BJ (cell line): ENCODE data around the gene C1orf105. TPM values are rescaled to one million over a fixed set of nuclear protein-coding genes. Genes with fewer than 3 reads are reported as not detected.

ENCODE experiments used
- CTCF ChIA-PET: fragments of 350-600 bp; formaldehyde crosslinking; extraction: SDS; loops from one replicate; lab custom pipeline; 2021; ENCODE audit warnings: antibody characterized with exemption, inconsistent platforms; lab: Yijun Ruan, JAX
- POLR2A ChIA-PET: fragments of 300-600 bp; sonication (Branson Sonifier 250); formaldehyde crosslinking; extraction: SDS; loops from one replicate; lab custom pipeline; 2021; ENCODE audit warnings: antibody characterized with exemption; lab: Charles Lee
- DNase-seq: peaks from one replicate; pipeline ENCODE4 v3.0.0-alpha.2; 2011; ENCODE audit warnings: low read depth
- H3K27me3 ChIP-seq: 2 replicates; pipeline ENCODE4 v1.6.0; 2011; ENCODE audit warnings: low read length; ENCODE audit not compliant: control insufficient read depth, insufficient read depth
- H3K36me3 ChIP-seq: 2 replicates; pipeline ENCODE4 v1.5.1; 2011; ENCODE audit warnings: low read length; ENCODE audit not compliant: control insufficient read depth, insufficient read depth
- H3K4me3 ChIP-seq: 2 replicates; pipeline ENCODE4 v1.5.1; 2011; ENCODE audit warnings: low read depth, mild to moderate bottlenecking, control low read depth, low read length
- CTCF ChIP-seq: IDR thresholded peaks from 2 replicates; pipeline ENCODE4 v1.5.1; 2011; ENCODE audit warnings: low read depth, mild to moderate bottlenecking, control low read depth, inconsistent platforms, low read length, moderate library complexity; ENCODE audit not compliant: insufficient read depth
- polyA plus RNA-seq: library from polyadenylated mRNA; depleted of rRNA; stranded (reverse); fragments of >200 nt; gene quantifications from 2 replicates; pipeline ENCODE4 v1.2.3, GENCODE V29; 2011

Gene C1orf105
- polyA plus RNA-seq, 1 experiment: not detected

GRCh38 chr1:172510479-172510878 is 90.0 kb downstream of the C1orf105 start:
- no peaks in the 10 kb centered on the region for H3K27me3 ChIP-seq
- ChIA-PET CTCF (interaction anchor here (1.1 to 2.0 kb wide), 2 partner anchors 8 to 13 kb away, joined by 3 to 9 read pairs; no protein-coding TSS in a partner anchor), POLR2A (no interaction called here)
- no peak overlapping the region for H3K4me3 ChIP-seq
- no peak for DNase-seq
- TF ChIP-seq CTCF: no peak
- H3K36me3 ChIP-seq: no peaks in the 10 kb centered on the region

- no peaks in the 10 kb centered on the region for H3K36me3 ChIP-seq
- ChIA-PET CTCF (interaction anchor here (0.8 to 2.0 kb wide), 3 partner anchors 10 to 15 kb away, joined by 3 to 9 read pairs (median 4); no protein-coding TSS in a partner anchor), POLR2A (no interaction called here)
- no peak for TF ChIP-seq CTCF
- H3K4me3 ChIP-seq: no peak overlapping the region
- no peaks in the 10 kb centered on the region for H3K27me3 ChIP-seq
- no peak for DNase-seq
These were observed 92.1 kb downstream of the C1orf105 start for GRCh38 chr1:172512591-172512990.

GRCh38 chr1:172513479-172513878 is 93.0 kb downstream of the C1orf105 start:
- ChIA-PET POLR2A (no interaction called here), CTCF (interaction anchor here (0.8 kb wide), 1 partner anchor 11 kb away, joined by 3 read pairs; no protein-coding TSS in a partner anchor)
- TF ChIP-seq CTCF: no peak
- no peak for DNase-seq
- Histone ChIP-seq H3K36me3 (no peaks in the 10 kb centered on the region), H3K4me3 (no peak overlapping the region), H3K27me3 (no peaks in the 10 kb centered on the region)

- no peaks in the 10 kb centered on the region for H3K36me3 ChIP-seq
- no peak overlapping the region for H3K4me3 ChIP-seq
- no peak for TF ChIP-seq CTCF
- no peaks in the 10 kb centered on the region for H3K27me3 ChIP-seq
- ChIA-PET CTCF (interaction anchor here (1.0 kb wide), 1 partner anchor 11 kb away, joined by 3 read pairs; no protein-coding TSS in a partner anchor), POLR2A (no interaction called here)
- DNase-seq: no peak
These were observed 93.6 kb downstream of the C1orf105 start for GRCh38 chr1:172514108-172514507.

GRCh38 chr1:172515436-172515835 is 95.0 kb downstream of the C1orf105 start:
- CTCF ChIA-PET: interaction anchor here (1.0 kb wide), 1 partner anchor 12 kb away, joined by 3 read pairs; no protein-coding TSS in a partner anchor
- TF ChIP-seq CTCF: no peak
- H3K4me3 ChIP-seq: no peak overlapping the region
- POLR2A ChIA-PET: no interaction called here
- no peaks in the 10 kb centered on the region for H3K27me3 ChIP-seq
- H3K36me3 ChIP-seq: no peaks in the 10 kb centered on the region
- DNase-seq: no peak
